ENCODE results near the gene RTN4IP1.
A peak's percentile ranks its signal among the peaks of the same experiment; 100 is the strongest.

RTN4IP1 gene

GRCh38 chr6:106620931-106621672 lies 8.2 kb downstream of the RTN4IP1 start:
- H3K4me3 ChIP-seq (ENCODE audit: control insufficient read depth, low read depth, low read length): no peak overlapping the region
- DNase-seq (ENCODE audit: low read depth): peak; percentile 23
- TF ChIP-seq CTCF (IDR thresholded peaks at IDR 0.05; ENCODE audit: control insufficient read depth, insufficient read depth, low read depth, low read length, missing control alignments): no peak

GRCh38 chr6:106619223-106619622 lies 10.1 kb downstream of the RTN4IP1 start:
- DNase-seq (ENCODE audit: low read depth): no peak
- H3K4me3 ChIP-seq (ENCODE audit: control insufficient read depth, low read depth, low read length): no peak overlapping the region
- TF ChIP-seq CTCF (IDR thresholded peaks at IDR 0.05; ENCODE audit: control insufficient read depth, insufficient read depth, low read depth, low read length, missing control alignments): no peak

GRCh38 chr6:106618324-106618723 lies 11.0 kb downstream of the RTN4IP1 start:
- TF ChIP-seq CTCF (IDR thresholded peaks at IDR 0.05; ENCODE audit: control insufficient read depth, insufficient read depth, low read depth, low read length, missing control alignments): no peak
- H3K4me3 ChIP-seq (ENCODE audit: control insufficient read depth, low read depth, low read length): no peak overlapping the region
- no peak for DNase-seq (ENCODE audit: low read depth)

GRCh38 chr6:106617857-106618256 lies 11.4 kb downstream of the RTN4IP1 start:
- TF ChIP-seq CTCF (IDR thresholded peaks at IDR 0.05; ENCODE audit: control insufficient read depth, insufficient read depth, low read depth, low read length, missing control alignments): no peak
- H3K4me3 ChIP-seq (ENCODE audit: control insufficient read depth, low read depth, low read length): no peak overlapping the region
- DNase-seq (ENCODE audit: low read depth): no peak

- no peak overlapping the region for H3K4me3 ChIP-seq (ENCODE audit: control insufficient read depth, low read depth, low read length)
- no peak for TF ChIP-seq CTCF (IDR thresholded peaks at IDR 0.05; ENCODE audit: control insufficient read depth, insufficient read depth, low read depth, low read length, missing control alignments)
- DNase-seq (ENCODE audit: low read depth): no peak
These were observed 12.0 kb downstream of the RTN4IP1 start for GRCh38 chr6:106617302-106617701.

- no peak for DNase-seq (ENCODE audit: low read depth)
- H3K4me3 ChIP-seq (ENCODE audit: control insufficient read depth, low read depth, low read length): no peak overlapping the region
- TF ChIP-seq CTCF (IDR thresholded peaks at IDR 0.05; ENCODE audit: control insufficient read depth, insufficient read depth, low read depth, low read length, missing control alignments): no peak
These were observed 14.6 kb downstream of the RTN4IP1 start for GRCh38 chr6:106614592-106615257.

Data from AG09309 (cell line).